Astrocyte (in vitro differentiated cells and primary cell): Measurements from ENCODE around the gene QRFPR.

Source experiments
- EZH2 ChIP-seq: IDR thresholded peaks from 2 replicates; pipeline ENCODE4 v1.6.1; 2012; ENCODE audit warnings: mild to moderate bottlenecking, low read length, inconsistent platforms; ENCODE audit not compliant: insufficient read depth
- TF ChIP-seq, protein P1 (sequence below): IDR thresholded peaks from 2 replicates; pipeline ENCODE4 v1.5.1; 2011; ENCODE audit warnings: low read depth, mild to moderate bottlenecking, inconsistent platforms, low read length, moderate library complexity; ENCODE audit not compliant: insufficient read depth

DNA sequence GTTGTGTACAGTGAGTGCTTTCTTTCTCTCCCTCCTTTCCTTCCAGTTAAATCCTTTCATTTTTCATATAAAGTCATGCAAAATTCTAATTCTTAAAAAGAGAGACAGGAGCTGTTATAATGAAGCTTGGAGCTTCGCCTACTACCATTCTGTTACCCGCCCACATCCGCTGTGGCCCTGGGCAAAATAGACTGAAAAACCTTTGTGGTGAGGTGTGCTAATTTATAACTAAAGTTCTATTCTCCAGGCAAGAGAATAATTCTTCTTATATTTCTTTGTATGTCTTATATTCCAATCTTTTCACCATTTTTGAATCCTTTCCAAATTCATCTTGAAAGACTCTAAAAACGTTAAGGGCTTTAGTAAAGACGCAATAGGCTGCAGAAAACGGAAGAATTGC, 7.0 kb downstream of the QRFPR start:
- TF ChIP-seq, protein P1, sequence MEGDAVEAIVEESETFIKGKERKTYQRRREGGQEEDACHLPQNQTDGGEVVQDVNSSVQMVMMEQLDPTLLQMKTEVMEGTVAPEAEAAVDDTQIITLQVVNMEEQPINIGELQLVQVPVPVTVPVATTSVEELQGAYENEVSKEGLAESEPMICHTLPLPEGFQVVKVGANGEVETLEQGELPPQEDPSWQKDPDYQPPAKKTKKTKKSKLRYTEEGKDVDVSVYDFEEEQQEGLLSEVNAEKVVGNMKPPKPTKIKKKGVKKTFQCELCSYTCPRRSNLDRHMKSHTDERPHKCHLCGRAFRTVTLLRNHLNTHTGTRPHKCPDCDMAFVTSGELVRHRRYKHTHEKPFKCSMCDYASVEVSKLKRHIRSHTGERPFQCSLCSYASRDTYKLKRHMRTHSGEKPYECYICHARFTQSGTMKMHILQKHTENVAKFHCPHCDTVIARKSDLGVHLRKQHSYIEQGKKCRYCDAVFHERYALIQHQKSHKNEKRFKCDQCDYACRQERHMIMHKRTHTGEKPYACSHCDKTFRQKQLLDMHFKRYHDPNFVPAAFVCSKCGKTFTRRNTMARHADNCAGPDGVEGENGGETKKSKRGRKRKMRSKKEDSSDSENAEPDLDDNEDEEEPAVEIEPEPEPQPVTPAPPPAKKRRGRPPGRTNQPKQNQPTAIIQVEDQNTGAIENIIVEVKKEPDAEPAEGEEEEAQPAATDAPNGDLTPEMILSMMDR: no peak
- no peak for TF ChIP-seq EZH2
